Thyroid gland (tissue), 4 donors: ENCODE data around the gene SREBF1. TPM values are rescaled to one million over a fixed set of nuclear protein-coding genes. Genes with fewer than 3 reads are reported as not detected.

Experiments used
- DNase-seq, 2 donors: peaks; one replicate each; pipeline ENCODE4 v3.0.0-alpha.2; 2019
- H3K27ac ChIP-seq, 3 donors: fragments of 200-600 bp; sonication (generic); 1 replicate in 2 of 3; 2 replicates in 1 of 3; pipeline ENCODE4 v1.5.1; 2016 to 2019; ENCODE audit warnings: mild to moderate bottlenecking in 1 of 3, moderate library complexity in 1 of 3
- H3K27me3 ChIP-seq: fragments of 200-600 bp; sonication (generic); one replicate; pipeline ENCODE4 v1.5.1; 2019
- H3K36me3 ChIP-seq, 2 donors: fragments of 200-600 bp; sonication (generic); one replicate each; pipeline ENCODE4 v1.5.1; 2016 to 2019
- H3K4me1 ChIP-seq, 2 donors: fragments of 200-600 bp; sonication (generic); one replicate each; pipeline ENCODE4 v1.5.1; 2017 to 2019
- H3K4me3 ChIP-seq, 3 donors: fragments of 200-600 bp; sonication (generic); replicated peaks in 1 of 3; 1 replicate in 2 of 3; 2 replicates in 1 of 3; pipeline ENCODE4 v1.5.1; 2016; ENCODE audit warnings: mild to moderate bottlenecking in 1 of 3
- H3K9me3 ChIP-seq: fragments of 200-600 bp; sonication (generic); one replicate; pipeline ENCODE4 v1.5.1; 2017
- CTCF ChIP-seq, 6 experiments: fragments of 200-600 bp in 3 of 6; fragments of 450-650 bp in 3 of 6; sonication (generic) in 3 of 6; IDR thresholded peaks; one replicate each; pipeline ENCODE4 v1.5.1; 2016 to 2019; ENCODE audit warnings: antibody characterized with exemption in 6 of 6, mild to moderate bottlenecking in 2 of 6, inconsistent platforms in 1 of 6, moderate library complexity in 1 of 6
- POLR2A ChIP-seq, 2 donors: fragments of 450-650 bp; IDR thresholded peaks; one replicate each; pipeline ENCODE4 v1.6.1; 2017; ENCODE audit warnings: antibody characterized with exemption in 2 of 2, mild to moderate bottlenecking in 2 of 2, moderate library complexity in 1 of 2
- WGBS, 2 donors: methylation state at CpG; one replicate each; pipeline ENCODE4 v1.1.5; 2017; 5-methylcytosine and 5-hydroxymethylcytosine counted together
- intact Hi-C: fragments of 100-400 bp; cut with DNase I; formaldehyde crosslinking; loops from one replicate; pipeline ENCODE4 v1.15.1; 2023
- total RNA-seq, 4 donors: library from RNA; depleted of rRNA; stranded (reverse); fragments of >200 nt; gene quantifications; one replicate each; pipeline ENCODE4 v1.2.3, GENCODE V29; 2016

Gene SREBF1
- total RNA-seq, 4 donors from 2014 or later, result 44.6 to 89.4 (median 63.0) TPM

DNA sequence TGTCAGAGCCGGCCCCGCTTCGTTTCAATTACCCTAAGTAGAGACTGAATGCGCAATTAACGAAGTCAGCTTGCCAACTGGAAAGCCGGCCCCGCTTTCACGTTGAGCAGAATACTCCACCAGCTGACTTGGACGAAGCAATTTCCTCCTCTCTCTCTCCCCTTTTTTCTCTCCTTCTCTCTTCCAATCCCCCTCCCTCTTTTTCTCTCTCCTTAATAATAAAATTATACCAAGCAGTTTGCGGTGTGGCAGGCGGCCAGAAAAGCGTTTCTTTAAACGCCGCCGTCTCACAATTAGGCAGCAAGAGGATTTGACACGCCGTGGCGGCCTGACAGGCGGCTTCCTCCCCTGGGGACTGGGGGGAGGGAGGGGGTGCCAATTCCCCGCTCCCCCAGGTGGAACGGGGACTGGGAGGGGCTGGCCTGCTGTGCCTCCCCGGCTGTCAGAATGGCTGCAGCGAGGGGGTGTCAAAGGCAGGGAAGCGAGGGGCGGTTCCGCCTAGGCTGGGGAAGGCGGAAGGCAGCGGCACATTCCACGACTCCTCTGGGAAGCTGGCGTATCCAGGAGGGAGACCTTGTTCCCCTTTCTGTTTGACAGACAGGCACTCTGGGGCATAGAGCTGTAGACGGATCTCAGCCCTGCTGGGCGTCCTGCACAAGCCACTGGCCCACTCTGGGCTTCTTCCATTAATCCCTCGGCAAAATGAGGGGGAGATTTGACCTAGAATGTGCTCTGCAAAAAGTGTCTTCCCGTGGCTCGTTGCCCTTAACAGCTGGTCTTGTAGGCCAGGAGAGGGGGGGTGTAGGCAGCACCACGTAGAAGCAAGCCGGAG is 52.7 kb downstream of the SREBF1 start:
- TF ChIP-seq CTCF (IDR thresholded peaks at IDR 0.05) (no peak), POLR2A (IDR thresholded peaks at IDR 0.05) (peak in 1 of 2 donors; percentile 12)
- DNase-seq, result peak; percentile 80 to 83
- Histone ChIP-seq H3K9me3 (no peaks in the 10 kb centered on the region), H3K27me3 (no peaks in the 10 kb centered on the region), H3K4me3 (peak overlapping the region in 2 of 3 donors; percentile 41 to 63), H3K36me3 (no peaks in the 10 kb centered on the region), H3K27ac (peak overlapping the region; percentile 88 to 97 (median 96)), H3K4me1 (peaks cover 50 to 70% of the 10 kb centered on the region in 2 donors)
- intact Hi-C loops, result no loop called here
- WGBS, 2 donors, result 4 to 9% methylated on average over 27 to 37 of the region's 37 CpGs

DNA sequence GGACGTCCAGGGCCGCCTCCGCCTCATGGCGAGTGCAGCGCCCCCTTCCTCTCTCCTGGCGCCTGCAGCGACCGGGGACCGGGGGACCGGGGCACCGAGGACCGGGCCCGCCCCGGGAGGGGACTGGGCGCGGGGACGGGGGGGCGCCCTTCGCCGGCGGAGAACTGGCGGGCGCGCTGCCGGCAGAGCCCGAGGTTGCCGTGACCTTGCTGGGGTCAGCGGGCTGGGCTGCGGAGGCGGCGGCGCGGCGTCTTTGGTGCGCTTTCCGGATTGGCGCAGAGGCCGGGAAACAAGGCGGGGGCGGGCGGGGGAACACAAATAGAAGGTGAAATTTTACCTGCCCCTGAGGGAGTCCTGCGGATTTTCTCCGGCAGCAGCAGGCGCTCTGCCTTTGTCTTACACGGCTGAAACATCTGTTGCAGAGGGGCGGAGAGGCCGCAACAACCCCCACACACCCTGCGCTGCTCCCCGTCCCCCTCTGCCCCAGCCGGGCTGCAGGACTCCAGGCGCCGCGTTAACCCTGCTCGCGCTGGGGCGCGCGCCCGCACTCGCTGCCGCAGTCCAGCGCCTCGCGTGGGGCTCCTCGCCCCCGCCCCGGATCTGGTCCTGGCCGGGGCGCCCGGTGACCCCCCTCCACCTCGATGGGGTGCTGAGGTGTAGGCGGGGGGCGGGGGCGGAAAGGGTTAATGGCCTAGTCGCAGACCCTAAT is 53.5 kb downstream of the SREBF1 start:
- Histone ChIP-seq H3K9me3 (no peaks in the 10 kb centered on the region), H3K4me1 (peaks cover 54 to 78% of the 10 kb centered on the region in 2 donors), H3K27ac (peak overlapping the region; percentile 88 to 97 (median 96)), H3K4me3 (peak overlapping the region in 2 of 3 donors; percentile 41 to 63), H3K36me3 (no peaks in the 10 kb centered on the region), H3K27me3 (no peaks in the 10 kb centered on the region)
- peak; percentile 85 to 87 for DNase-seq
- TF ChIP-seq CTCF (IDR thresholded peaks at IDR 0.05) (peak in 1 of 6 experiments; percentile 30), POLR2A (IDR thresholded peaks at IDR 0.05) (peak in 1 of 2 donors; percentile 61)
- intact Hi-C loops, result no loop called here
- 1 to 2% methylated on average over 23 to 32 of the region's 75 CpGs for WGBS, 2 donors

- peak overlapping the region; percentile 88 to 97 (median 96) for H3K27ac ChIP-seq
- intact Hi-C loops, result no loop called here
Measured at GRCh38 chr17:17782523-17783115, 54.2 kb downstream of the SREBF1 start.

More at GRCh38 chr17:17782523-17783115, 54.2 kb downstream of the SREBF1 start:
- Histone ChIP-seq H3K9me3 (no peaks in the 10 kb centered on the region), H3K4me1 (peaks cover 59 to 84% of the 10 kb centered on the region in 2 donors), H3K4me3 (peak overlapping the region in 1 of 3 donors; percentile 63), H3K36me3 (no peaks in the 10 kb centered on the region), H3K27me3 (no peaks in the 10 kb centered on the region)
- peak; percentile 61 to 63 for DNase-seq
- WGBS, 2 donors, result 3% methylated on average over 11 to 38 of the region's 57 CpGs
- no peak for TF ChIP-seq CTCF (IDR thresholded peaks at IDR 0.05)
- TF ChIP-seq POLR2A (IDR thresholded peaks at IDR 0.05), result no peak
